CD4-positive, CD25-positive, alpha-beta regulatory T cell (primary cell): Measurements from ENCODE around the gene IQSEC1. TPM values are rescaled to one million over a fixed set of nuclear protein-coding genes. Genes with fewer than 3 reads are reported as not detected.
A peak's percentile ranks its signal among the peaks of the same experiment; 100 is the strongest.

Source experiments
- ATAC-seq, 2 donors: fragments of 150-1000 bp; cut with Tn5 transposase; one replicate each; pipeline ENCODE4 v1.10.0; 2021; ENCODE audit warnings: low read depth in 2 of 2, moderate number of reproducible peaks in 2 of 2, moderate library complexity in 1 of 2
- DNase-seq, 3 donors: peaks; one replicate each; pipeline versions ENCODE4 v3.0.0 to v3.0.0-alpha.2; 2012 to 2022; ENCODE audit warnings: mixed read lengths in 1 of 3
- H3K27ac ChIP-seq: one replicate; pipeline ENCODE4 v1.7.0; 2013; ENCODE audit warnings: mild to moderate bottlenecking, low read length; ENCODE audit not compliant: insufficient read depth, poor library complexity, severe bottlenecking
- H3K27me3 ChIP-seq: one replicate; pipeline ENCODE4 v1.7.0; 2013; ENCODE audit warnings: low read length; ENCODE audit not compliant: control insufficient read depth, insufficient read depth
- H3K36me3 ChIP-seq: one replicate; pipeline ENCODE4 v1.7.0; 2013; ENCODE audit warnings: mild to moderate bottlenecking, low read length, moderate library complexity; ENCODE audit not compliant: control insufficient read depth, insufficient read depth
- H3K4me1 ChIP-seq: 2 replicates; pipeline ENCODE4 v1.7.0; 2013; ENCODE audit warnings: mild to moderate bottlenecking, low read length; ENCODE audit not compliant: insufficient read depth, control insufficient read depth, poor library complexity, severe bottlenecking
- H3K4me3 ChIP-seq: one replicate; pipeline ENCODE4 v1.7.0; 2013; ENCODE audit warnings: low read depth, mild to moderate bottlenecking, low read length, moderate library complexity
- H3K9me3 ChIP-seq, 2 experiments: 1 replicate in 1 of 2; 2 replicates in 1 of 2; pipeline ENCODE4 v1.7.0; 2013; ENCODE audit warnings: low read length in 2 of 2, mild to moderate bottlenecking in 1 of 2, moderate library complexity in 1 of 2; ENCODE audit not compliant: control insufficient read depth in 2 of 2
- H3K27ac Mint-ChIP-seq, 3 donors: one replicate each; pipeline ENCODE4 v1.8.0; 2020 to 2022; ENCODE audit warnings: mild to moderate bottlenecking in 3 of 3, mixed read lengths in 3 of 3, moderate library complexity in 2 of 3
- H3K27me3 Mint-ChIP-seq: one replicate; pipeline ENCODE4 v1.8.0; 2022; ENCODE audit warnings: mild to moderate bottlenecking, mixed read lengths
- H3K36me3 Mint-ChIP-seq: one replicate; pipeline ENCODE4 v1.8.0; 2020; ENCODE audit warnings: mixed read lengths
- H3K4me1 Mint-ChIP-seq, 4 donors: one replicate each; pipeline ENCODE4 v1.8.0; 2020 to 2022; ENCODE audit warnings: mixed read lengths in 4 of 4, mild to moderate bottlenecking in 1 of 4
- H3K4me3 Mint-ChIP-seq, 4 donors: one replicate each; pipeline ENCODE4 v1.8.0; 2020 to 2022; ENCODE audit warnings: mild to moderate bottlenecking in 4 of 4, mixed read lengths in 4 of 4, moderate library complexity in 3 of 4
- H3K9me3 Mint-ChIP-seq, 7 donors: one replicate each; pipeline ENCODE4 v1.8.0; 2020 to 2022; ENCODE audit warnings: mixed read lengths in 7 of 7, mild to moderate bottlenecking in 3 of 7, moderate library complexity in 2 of 7
- polyA plus RNA-seq, 4 donors: library from polyadenylated mRNA; unstranded; fragments of 300-500 nt; fragmentation: Illumina TruSeq; gene quantifications; one replicate each; pipeline ENCODE4 v1.2.3, GENCODE V29; 2021
- total RNA-seq: library from RNA; stranded (reverse); gene quantifications from one replicate; pipeline ENCODE4 v1.2.3, GENCODE V29; 2022

IQSEC1 gene
- total and polyA plus RNA-seq, 5 donors from 2014 or later, result 17.7 to 131 (median 21.1) TPM

DNA sequence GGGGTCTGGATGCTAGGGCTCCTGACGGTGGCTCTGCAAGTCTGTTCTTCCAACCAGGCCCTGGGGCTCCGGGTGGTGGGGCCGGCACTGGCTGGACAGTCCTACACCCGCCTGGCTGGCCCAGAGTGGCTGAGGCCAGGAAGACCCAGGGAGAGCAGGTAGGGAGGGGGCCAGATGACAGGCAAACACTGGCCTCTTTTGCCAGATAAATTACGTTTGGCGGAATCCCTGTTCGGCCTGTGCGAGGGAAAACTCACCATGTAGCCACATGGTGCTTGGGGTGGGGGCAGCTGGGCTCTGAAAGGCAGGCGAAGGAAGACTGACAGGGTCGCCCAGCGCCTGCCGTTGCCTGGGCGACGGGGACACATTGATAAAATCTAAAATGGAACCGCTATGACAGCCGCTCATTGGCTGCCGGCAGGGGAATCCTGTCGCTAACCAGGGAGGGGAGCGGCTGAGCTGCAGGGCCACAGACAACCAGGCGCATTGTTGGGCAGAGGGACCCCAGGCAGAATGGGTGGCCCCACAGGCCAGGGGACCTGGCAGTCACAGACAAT is 30.4 kb downstream of the IQSEC1 start:
- peak overlapping the region in 1 of 3 donors; percentile 31 for H3K27ac Mint-ChIP-seq
- no peak for ATAC-seq

DNA sequence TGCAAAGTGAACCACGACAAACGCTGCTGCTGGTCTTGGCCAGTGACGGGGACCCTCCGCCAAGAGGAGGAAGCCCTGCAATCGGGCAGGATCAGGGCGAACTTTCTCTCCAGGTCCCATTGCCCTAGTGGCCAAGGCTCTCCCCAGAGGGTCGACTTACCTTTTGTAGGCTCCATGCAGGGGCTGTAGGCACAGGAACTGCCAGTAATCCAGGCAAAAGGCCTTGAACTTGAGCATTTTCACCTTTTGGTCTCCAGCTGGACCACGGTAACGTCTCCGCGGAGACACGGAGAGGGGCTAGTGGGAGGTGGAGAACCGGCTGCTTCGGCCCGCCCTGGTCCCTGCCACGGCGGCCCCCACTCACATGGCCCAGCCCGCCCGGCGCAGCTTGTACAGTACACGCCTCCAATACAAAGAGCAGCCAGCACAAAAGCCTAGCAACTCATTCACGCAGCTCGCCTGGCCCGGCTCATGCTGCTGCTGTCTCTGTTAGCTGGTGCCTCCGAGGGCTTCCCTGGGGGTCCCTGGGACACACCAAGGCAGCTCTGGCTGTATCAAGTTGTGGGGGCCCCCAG is 31.0 kb downstream of the IQSEC1 start:
- Mint-ChIP-seq H3K9me3 (no peaks in the 10 kb centered on the region), H3K4me1 (peaks cover 0 to 21% (median 11%) of the 10 kb centered on the region in 4 donors), H3K27me3 (no peaks in the 10 kb centered on the region), H3K4me3 (no peak overlapping the region), H3K27ac (no peak overlapping the region), H3K36me3 (no peaks in the 10 kb centered on the region)
- no peak overlapping the region for H3K4me3 ChIP-seq
- no peaks in the 10 kb centered on the region for H3K36me3 ChIP-seq
- ATAC-seq (no peak), DNase-seq (no peak)
- H3K27me3 ChIP-seq, result no peaks in the 10 kb centered on the region
- no peaks in the 10 kb centered on the region for H3K4me1 ChIP-seq
- H3K27ac ChIP-seq, result no peak overlapping the region
- H3K9me3 ChIP-seq, result no peaks in the 10 kb centered on the region

More for the DNA sequence above, 30.4 kb downstream of the IQSEC1 start:
- Mint-ChIP-seq H3K9me3 (no peaks in the 10 kb centered on the region), H3K27me3 (no peaks in the 10 kb centered on the region), H3K4me1 (peaks cover 0 to 21% (median 12%) of the 10 kb centered on the region in 4 donors), H3K36me3 (no peaks in the 10 kb centered on the region), H3K4me3 (no peak overlapping the region)
- Histone ChIP-seq H3K4me1 (no peaks in the 10 kb centered on the region), H3K4me3 (no peak overlapping the region), H3K27ac (no peak overlapping the region), H3K9me3 (no peaks in the 10 kb centered on the region), H3K36me3 (no peaks in the 10 kb centered on the region), H3K27me3 (no peaks in the 10 kb centered on the region)
- DNase-seq, result no peak

DNA sequence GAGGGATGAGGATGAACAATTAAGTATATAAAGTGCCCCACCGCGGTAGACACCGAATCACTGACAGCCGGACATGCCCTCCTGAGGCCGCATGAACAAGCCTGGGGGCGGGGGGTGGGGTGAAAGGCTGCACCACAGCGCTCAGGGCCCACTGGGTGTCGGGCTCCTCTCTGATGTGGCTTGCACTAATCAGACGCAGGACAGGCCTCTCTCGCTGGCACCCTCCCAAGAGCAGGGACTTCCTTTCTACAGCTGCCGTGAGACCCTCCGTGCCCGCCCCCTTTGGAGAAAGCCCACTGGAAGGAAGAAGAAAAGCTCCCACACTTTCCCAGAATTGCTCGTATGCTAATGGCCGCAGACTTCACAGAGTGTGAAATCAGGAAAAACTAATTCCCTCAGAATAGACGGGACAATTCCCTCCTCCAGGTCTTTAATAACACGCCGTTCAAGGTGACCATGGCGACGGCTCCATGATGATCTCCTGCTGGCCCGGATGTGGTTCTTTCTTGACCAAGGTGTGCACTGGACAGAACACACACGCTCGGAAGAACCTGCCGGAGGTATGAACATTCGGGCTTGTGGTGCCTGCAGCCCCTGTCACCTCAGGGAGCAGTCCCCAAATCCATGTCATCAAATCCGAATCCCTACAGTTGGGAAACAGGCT is 32.0 kb downstream of the IQSEC1 start:
- Mint-ChIP-seq H3K27ac (peak overlapping the region in 1 of 3 donors; percentile 38), H3K9me3 (no peaks in the 10 kb centered on the region), H3K4me3 (no peak overlapping the region), H3K36me3 (no peaks in the 10 kb centered on the region), H3K4me1 (peaks cover 0 to 14% (median 5%) of the 10 kb centered on the region in 4 donors), H3K27me3 (no peaks in the 10 kb centered on the region)
- Histone ChIP-seq H3K4me1 (no peaks in the 10 kb centered on the region), H3K36me3 (no peaks in the 10 kb centered on the region), H3K4me3 (no peak overlapping the region), H3K27me3 (no peaks in the 10 kb centered on the region), H3K9me3 (no peaks in the 10 kb centered on the region), H3K27ac (no peak overlapping the region)
- ATAC-seq (no peak), DNase-seq (no peak)

DNA sequence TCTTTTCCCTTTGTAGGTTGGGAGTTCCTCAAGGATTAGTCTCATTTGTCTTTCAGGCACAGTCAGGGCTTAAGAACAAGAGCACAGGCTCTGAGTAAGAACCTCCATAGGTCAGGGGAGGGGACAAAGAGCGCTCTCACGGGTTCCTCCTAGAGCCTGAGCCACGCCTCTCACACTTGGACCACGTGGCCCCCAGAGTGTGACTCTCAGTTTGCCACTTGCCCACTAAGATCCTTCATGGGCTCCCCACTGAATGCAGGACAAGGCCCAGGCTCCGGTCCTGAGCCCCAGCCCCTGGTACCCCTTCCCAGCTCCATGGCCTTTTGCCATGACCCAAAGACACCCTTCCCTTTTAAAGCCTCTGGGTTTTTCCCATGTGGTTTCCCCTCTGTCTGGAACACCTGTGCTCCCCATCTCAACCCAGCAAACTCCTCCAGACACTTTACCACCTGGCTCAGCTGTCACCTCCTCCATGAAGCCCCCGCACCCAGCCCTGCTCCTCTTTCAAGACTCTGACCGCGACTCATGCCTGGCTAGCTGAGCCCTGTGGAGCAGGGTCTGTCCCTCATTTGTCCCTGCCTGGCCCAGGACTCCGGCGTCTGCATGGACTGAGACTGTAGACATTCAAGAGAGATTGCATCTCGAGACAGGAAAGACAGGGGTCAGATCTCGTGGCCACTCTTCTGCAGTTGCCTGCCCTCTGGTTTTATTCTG is 32.7 kb downstream of the IQSEC1 start:
- Histone ChIP-seq H3K4me3 (no peak overlapping the region), H3K4me1 (no peaks in the 10 kb centered on the region), H3K36me3 (no peaks in the 10 kb centered on the region), H3K9me3 (no peaks in the 10 kb centered on the region), H3K27me3 (no peaks in the 10 kb centered on the region), H3K27ac (no peak overlapping the region)
- Mint-ChIP-seq H3K27ac (no peak overlapping the region), H3K27me3 (no peaks in the 10 kb centered on the region), H3K4me3 (no peak overlapping the region), H3K4me1 (peaks cover 0 to 8% (median 5%) of the 10 kb centered on the region in 4 donors), H3K9me3 (no peaks in the 10 kb centered on the region), H3K36me3 (no peaks in the 10 kb centered on the region)
- DNase-seq (peak in 1 of 3 donors; percentile 20), ATAC-seq (peak; percentile 52 to 79)

DNA sequence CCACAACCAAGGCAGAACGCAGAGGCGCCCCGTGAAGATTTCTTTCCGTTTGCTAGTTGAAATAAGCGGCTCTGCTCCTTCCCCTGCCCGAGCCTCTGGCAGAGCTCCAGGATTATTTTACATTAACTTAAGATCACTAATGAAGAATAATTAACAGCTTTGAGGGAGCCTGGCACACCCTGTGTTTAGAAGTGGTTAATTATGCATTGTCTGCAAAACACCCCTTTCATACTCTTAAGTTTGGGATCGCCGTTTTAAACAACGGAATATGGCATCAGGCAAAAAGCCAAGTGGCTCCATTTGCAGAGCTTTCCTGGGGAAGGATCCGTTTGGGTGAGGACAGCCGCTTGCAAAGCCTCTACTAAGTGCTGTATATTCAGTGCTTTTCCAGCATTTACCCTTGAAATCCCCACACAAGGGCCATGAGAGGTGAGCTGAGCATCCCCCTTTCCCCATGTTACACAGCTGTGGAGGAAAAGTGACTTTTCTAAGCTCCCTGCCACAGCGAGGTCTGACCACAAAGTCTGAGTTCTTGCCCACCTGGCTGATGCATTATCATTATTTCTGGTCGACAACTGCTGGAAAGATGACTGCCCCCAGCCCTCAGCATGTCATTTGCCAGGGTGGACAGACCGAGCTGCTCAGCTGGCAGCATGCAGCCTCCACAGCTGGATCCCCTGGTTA is 33.9 kb downstream of the IQSEC1 start:
- H3K27ac ChIP-seq, result no peak overlapping the region
- H3K27me3 Mint-ChIP-seq, result no peaks in the 10 kb centered on the region

DNA sequence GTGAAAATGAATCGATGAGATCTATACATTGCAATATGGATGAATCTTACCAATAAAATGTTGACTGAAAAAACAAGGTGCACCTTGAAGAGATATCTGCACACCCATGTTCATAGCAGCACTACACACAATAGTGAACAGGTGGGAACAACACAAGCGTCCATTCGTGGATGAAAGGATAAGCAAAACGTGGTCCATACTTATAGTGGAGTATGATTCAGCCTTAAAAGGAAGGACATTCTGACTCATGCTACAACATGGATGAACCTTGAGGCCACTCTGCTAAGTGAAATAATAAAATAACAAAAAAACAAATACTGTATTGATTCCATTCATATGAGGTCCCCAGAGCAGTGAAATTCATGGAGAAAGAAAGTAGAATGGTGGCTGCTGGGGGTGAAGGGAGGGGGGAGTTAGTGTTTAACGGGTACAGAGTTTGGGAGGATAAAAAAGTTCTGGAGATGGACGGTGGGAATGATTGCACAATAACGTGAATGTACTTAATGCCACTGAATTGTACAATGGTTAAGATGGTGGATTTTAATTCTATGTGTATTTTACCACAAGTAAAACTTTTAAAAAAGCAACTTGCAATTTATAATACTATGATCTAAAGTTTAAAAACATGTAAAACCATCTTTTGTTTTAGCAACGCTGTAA is 35.6 kb downstream of the IQSEC1 start:
- H3K27me3 Mint-ChIP-seq, result no peaks in the 10 kb centered on the region
- H3K9me3 Mint-ChIP-seq, result no peaks in the 10 kb centered on the region
- Histone ChIP-seq H3K27ac (no peak overlapping the region), H3K9me3 (no peaks in the 10 kb centered on the region), H3K27me3 (no peaks in the 10 kb centered on the region), H3K36me3 (no peaks in the 10 kb centered on the region), H3K4me3 (no peak overlapping the region), H3K4me1 (no peaks in the 10 kb centered on the region)
- H3K27ac Mint-ChIP-seq, result peak overlapping the region in 1 of 3 donors; percentile 29
- H3K36me3 Mint-ChIP-seq, result no peaks in the 10 kb centered on the region
- H3K4me3 Mint-ChIP-seq, result peak overlapping the region in 1 of 4 donors; percentile 34
- peaks cover 0 to 7% (median 2%) of the 10 kb centered on the region in 4 donors for H3K4me1 Mint-ChIP-seq
- DNase-seq (no peak), ATAC-seq (no peak)

More for the DNA sequence above, 33.9 kb downstream of the IQSEC1 start:
- ATAC-seq (no peak), DNase-seq (no peak)
- Histone ChIP-seq H3K4me1 (no peaks in the 10 kb centered on the region), H3K36me3 (no peaks in the 10 kb centered on the region), H3K4me3 (no peak overlapping the region), H3K9me3 (no peaks in the 10 kb centered on the region), H3K27me3 (no peaks in the 10 kb centered on the region)
- Mint-ChIP-seq H3K9me3 (no peaks in the 10 kb centered on the region), H3K36me3 (no peaks in the 10 kb centered on the region), H3K4me3 (no peak overlapping the region), H3K4me1 (peaks cover 0 to 8% (median 2%) of the 10 kb centered on the region in 4 donors), H3K27ac (no peak overlapping the region)

DNA sequence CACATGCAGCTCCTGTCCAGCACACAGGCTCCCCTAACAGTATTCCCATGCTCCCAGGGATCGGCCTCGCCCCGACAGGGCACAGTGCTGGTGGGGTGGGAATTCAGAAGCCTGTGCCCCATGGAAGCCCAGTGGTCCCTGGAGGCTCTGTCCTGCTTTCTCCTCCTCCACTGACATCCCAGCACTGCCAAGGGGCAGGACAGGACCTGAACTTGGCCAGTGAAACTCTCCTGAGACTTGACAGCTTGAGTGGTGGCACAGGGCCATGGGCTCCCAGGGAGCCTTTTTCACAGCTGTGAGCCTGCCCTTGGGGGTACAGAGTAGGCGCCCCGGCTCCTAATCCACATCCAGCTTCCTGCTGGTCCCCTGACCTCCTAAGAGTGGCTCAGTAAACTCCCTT is 38.4 kb downstream of the IQSEC1 start:
- Histone ChIP-seq H3K27me3 (no peaks in the 10 kb centered on the region), H3K4me1 (no peaks in the 10 kb centered on the region), H3K36me3 (no peaks in the 10 kb centered on the region), H3K4me3 (no peak overlapping the region), H3K9me3 (no peaks in the 10 kb centered on the region), H3K27ac (no peak overlapping the region)
- peak overlapping the region in 1 of 3 donors; percentile 83 for H3K27ac Mint-ChIP-seq
- no peak overlapping the region for H3K4me3 Mint-ChIP-seq
- no peaks in the 10 kb centered on the region for H3K36me3 Mint-ChIP-seq
- H3K27me3 Mint-ChIP-seq, result no peaks in the 10 kb centered on the region
- ATAC-seq (no peak), DNase-seq (no peak)
- no peaks in the 10 kb centered on the region for H3K9me3 Mint-ChIP-seq
- H3K4me1 Mint-ChIP-seq, result peaks cover 0 to 2% (median under 1%) of the 10 kb centered on the region in 4 donors
